HG03108 (cell line): ENCODE data around the gene RARRES2.

Experiments
- ATAC-seq: cut with Tn5 transposase; IDR thresholded peaks from one replicate; pipeline ENCODE4 v1.9.1; 2021; ENCODE audit warnings: moderate library complexity; ENCODE audit not compliant: unreplicated experiment

Gene RARRES2

GRCh38 chr7:150377196-150377595 is 35.8 kb upstream of the RARRES2 start:
- ATAC-seq = no peak

- ATAC-seq = no peak
These were observed 35.1 kb upstream of the RARRES2 start for GRCh38 chr7:150376560-150376959.

- ATAC-seq = peak; percentile 17
These were observed 34.5 kb upstream of the RARRES2 start for GRCh38 chr7:150375662-150376521.

DNA sequence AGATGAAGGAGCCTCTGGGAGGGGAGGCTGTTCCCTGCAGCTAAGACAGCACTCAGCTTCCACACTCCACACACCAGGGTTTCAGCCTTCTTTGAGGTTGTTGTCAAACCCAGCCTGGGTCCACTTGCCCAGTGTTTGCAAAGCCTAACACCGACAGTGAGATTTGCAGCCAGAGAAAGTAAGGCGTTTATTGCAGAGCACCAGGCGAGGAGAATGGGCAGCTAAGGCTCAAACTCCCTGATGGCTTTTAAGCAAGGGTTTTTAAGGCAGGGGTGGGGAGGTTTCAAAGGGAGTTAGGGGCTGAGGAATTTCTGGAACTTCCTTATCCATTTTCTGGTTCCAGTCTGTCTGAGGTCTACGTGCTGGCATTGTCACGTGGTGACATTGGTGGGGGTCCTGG is 33.0 kb upstream of the RARRES2 start:
- no peak for ATAC-seq

- ATAC-seq = no peak
These were observed 32.6 kb upstream of the RARRES2 start for GRCh38 chr7:150374026-150374425.

GRCh38 chr7:150373049-150373801 is 31.8 kb upstream of the RARRES2 start:
- no peak for ATAC-seq

- ATAC-seq = no peak
These were observed 31.0 kb upstream of the RARRES2 start for GRCh38 chr7:150372271-150373048.

GRCh38 chr7:150371996-150372270 is 30.5 kb upstream of the RARRES2 start:
- ATAC-seq = no peak

DNA sequence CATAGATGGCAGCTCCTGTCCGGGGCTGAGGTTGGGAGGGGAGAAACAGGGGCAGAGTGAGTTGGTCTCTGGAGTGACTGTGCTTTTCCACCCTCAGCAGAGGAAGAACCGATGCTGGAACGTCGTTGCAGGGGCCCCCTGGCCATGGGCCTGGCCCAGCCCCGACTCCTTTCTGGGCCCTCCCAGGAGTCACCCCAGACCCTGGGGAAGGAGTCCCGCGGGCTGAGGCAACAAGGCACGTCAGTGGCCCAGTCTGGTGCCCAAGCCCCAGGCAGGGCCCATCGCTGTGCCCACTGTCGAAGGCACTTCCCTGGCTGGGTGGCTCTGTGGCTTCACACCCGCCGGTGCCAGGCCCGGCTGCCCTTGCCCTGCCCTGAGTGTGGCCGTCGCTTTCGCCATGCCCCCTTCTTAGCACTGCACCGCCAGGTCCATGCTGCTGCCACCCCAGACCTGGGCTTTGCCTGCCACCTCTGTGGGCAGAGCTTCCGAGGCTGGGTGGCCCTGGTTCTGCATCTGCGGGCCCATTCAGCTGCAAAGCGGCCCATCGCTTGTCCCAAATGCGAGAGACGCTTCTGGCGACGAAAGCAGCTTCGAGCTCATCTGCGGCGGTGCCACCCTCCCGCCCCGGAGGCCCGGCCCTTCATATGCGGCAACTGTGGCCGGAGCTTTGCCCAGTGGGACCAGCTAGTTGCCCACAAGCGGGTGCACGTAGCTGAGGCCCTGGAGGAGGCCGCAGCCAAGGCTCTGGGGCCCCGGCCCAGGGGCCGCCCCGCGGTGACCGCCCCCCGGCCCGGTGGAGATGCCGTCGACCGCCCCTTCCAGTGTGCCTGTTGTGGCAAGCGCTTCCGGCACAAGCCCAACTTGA is 29.9 kb upstream of the RARRES2 start:
- ATAC-seq = no peak

DNA sequence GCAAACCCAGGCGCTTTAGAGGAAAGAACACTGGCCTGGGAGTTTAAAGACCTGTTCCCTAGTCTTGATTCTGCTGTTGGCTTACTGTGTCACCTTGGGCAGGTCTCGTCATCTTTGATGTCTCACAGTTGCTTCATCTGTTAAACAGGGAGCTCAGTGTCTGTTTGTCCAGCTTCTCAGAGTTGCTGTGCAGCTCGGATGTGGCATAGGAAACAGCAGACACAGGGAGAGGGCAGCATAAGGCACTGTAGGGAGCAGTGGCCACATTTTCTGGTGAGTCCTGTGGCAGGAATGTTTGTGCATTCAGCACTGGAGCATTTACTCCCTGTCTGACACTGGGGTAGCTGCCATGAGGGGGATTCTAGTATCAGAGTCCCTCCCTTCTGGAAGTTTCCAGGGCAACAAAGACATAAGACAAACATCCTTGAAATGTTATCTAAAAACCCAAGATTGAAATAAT is 29.2 kb upstream of the RARRES2 start:
- no peak for ATAC-seq

- ATAC-seq = no peak
These were observed 28.5 kb upstream of the RARRES2 start for GRCh38 chr7:150369748-150370501.

GRCh38 chr7:150368884-150369747 is 27.7 kb upstream of the RARRES2 start:
- ATAC-seq = peak; percentile 44

DNA sequence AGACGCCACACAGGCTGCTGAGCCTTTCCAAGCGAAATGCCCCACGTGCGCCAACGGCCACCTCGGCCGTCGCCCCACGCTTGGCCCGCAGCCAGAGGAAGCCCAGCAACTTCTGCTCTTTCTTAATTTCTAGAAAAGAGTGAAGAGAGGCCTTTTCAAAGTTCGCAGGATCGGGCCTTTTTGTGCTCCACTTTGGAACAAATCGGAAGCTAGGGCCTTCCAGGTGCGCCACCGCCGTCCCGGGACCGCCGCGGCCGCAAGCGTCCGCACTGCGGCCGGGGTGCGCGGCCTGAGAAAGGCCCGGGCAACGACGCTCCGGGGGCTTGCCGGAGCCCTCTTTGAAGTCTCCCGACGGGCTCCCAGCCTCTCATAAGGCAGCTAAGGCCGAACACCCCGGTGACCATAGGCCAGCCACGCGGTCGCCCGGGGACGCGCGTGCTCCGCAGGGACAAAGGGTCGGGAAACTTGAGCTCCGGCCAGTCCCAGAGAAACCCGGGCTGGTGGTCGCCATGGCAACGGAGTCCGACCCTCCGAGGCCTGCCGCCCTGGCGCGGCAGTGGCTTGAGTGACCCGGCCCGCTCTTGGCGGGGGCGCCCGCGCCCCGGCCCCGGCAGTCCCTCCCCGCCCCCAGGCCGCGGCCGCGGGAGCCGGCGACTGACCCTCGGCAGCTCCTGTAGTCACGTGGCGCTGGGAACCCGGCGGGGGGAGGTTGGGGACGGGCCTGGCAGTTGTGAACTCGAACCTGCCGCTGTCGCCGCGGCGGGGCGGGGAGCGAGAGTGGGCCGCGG is 26.9 kb upstream of the RARRES2 start, which contains the start of gene REPIN1:
TSS of gene REPIN1 (plus strand) at position 727 of the 788 bp plus-strand sequence. CDS start 890 bp downstream, outside the sequence.
- peak; percentile 37 for ATAC-seq

DNA sequence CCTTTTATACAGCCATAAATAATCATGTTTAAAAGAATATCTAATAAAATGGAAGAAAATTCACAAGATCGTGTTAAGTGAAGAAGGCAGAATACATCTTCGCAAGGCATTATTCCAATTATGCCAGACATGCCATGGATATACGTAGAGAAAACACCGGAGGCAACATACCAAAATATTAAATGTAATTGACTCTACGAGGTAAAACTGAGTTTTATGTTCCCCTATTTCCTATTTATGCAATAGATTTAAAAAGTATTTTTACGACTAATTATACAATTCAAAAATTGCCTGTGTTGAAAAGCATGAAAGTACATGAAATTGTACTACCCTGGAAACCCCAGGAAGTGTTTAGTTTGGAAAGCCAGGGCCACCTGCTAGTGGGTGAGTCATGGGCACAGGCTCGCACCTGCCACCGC is 26.3 kb upstream of the RARRES2 start:
- ATAC-seq = no peak

DNA sequence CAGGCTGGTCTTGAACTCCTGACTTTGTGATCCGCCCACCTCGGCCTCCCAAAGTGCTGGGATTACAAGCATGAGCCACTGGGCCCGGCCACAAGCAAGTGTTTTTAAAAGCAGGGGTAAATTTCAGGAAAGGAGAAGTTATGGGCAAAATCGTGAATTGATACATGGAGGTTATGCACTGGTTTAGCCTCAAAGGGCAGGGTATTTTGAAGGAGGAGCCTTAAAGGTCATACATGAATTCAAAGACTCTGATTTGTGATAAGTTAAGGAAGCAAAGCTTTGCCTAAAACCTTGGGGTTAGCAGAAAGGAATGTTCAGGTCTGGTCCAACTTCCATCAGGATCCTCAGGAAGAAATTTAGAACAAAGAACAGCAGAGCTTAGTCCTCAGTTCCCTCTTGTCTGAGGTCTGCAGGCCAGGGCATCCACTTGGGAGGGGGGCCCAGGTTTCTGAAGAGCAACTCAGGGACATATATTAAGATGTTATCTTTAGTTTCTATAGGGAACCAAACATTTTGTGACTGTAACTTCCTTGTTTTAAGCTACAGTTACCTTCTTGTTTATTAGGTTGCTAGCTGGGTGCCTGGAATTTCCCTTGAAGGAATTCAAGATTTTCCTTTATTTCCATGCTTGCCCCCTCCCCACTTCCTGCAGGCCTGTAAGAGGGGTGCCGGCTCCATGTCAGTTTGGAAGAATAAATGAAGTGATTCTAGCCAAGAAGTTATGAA is 24.4 kb upstream of the RARRES2 start:
- ATAC-seq = no peak

DNA sequence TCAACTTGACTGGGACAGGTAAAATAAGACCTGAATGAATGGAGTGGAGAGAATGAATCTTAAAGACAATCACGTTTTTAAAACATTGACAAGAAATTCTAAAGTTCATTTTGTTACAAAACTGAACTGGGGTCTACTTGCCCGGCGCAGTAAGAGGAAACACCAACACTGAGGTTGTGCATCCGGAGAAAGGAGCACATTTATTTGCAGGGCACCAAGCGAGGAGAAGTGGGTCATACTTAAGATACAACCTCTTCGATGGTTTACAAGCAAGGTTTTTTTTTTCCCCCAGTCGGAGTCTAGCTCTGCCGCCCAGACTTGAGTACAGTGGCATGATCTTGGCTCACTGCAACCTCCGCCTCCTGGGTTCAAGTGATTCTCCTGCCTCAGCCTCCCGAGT is 23.8 kb upstream of the RARRES2 start:
- ATAC-seq = no peak

GRCh38 chr7:150363872-150364271 is 22.4 kb upstream of the RARRES2 start:
- ATAC-seq = peak; percentile 25
